H1 (cell line): ENCODE measurements around the gene DLG4. TPM values are rescaled to one million over a fixed set of nuclear protein-coding genes. Genes with fewer than 3 reads are reported as not detected.

ENCODE experiments used
- CTCF ChIA-PET: fragments of 300-600 bp; sonication (Branson Sonifier 250); formaldehyde crosslinking; loops from one replicate; lab custom pipeline; 2021; ENCODE audit not compliant: partially characterized antibody; lab: Charles Lee
- POLR2A ChIA-PET: fragments of 300-600 bp; sonication (Branson Sonifier 250); formaldehyde crosslinking; loops from one replicate; lab custom pipeline; 2021; ENCODE audit warnings: inconsistent platforms; ENCODE audit not compliant: partially characterized antibody; lab: Charles Lee
- DNase-seq, 2 experiments: peaks; one replicate each; pipeline versions ENCODE4 v3.0.0 to v3.0.0-alpha.2; 2010 to 2022; ENCODE audit warnings: low spot score in 2 of 2, low read depth in 1 of 2, mixed read lengths in 1 of 2
- FAIRE-seq: peaks from 2 replicates; lab custom pipeline; 2011; peaks lifted over from hg19 to GRCh38; lab: Jason Lieb, UNC
- H2AFZ ChIP-seq: 2 replicates; pipeline ENCODE4 v1.8.1; 2012; ENCODE audit warnings: low read length, inconsistent platforms
- H2AK5ac ChIP-seq: 2 replicates; pipeline ENCODE4 v1.6.1; 2013; ENCODE audit warnings: low read depth, low read length
- H2BK120ac ChIP-seq: replicated peaks from 2 replicates; pipeline ENCODE3; 2013; ENCODE audit warnings: low read depth, low read length, inconsistent platforms
- H2BK12ac ChIP-seq: 2 replicates; pipeline ENCODE4 v1.6.1; 2013; ENCODE audit warnings: low read depth, low read length
- H2BK15ac ChIP-seq: 2 replicates; pipeline ENCODE4 v1.6.1; 2013; ENCODE audit warnings: low read length
- H2BK20ac ChIP-seq: 2 replicates; pipeline ENCODE4 v1.6.1; 2013; ENCODE audit warnings: low read length
- H2BK5ac ChIP-seq: 2 replicates; pipeline ENCODE4 v1.6.1; 2013; ENCODE audit warnings: low read depth, low read length
- H3K14ac ChIP-seq: 2 replicates; pipeline ENCODE4 v1.6.1; 2013; ENCODE audit warnings: inconsistent platforms; ENCODE audit not compliant: insufficient read length
- H3K18ac ChIP-seq: 2 replicates; pipeline ENCODE4 v1.6.1; 2013; ENCODE audit warnings: low read length; ENCODE audit errors: extremely low read depth
- H3K23ac ChIP-seq: 2 replicates; pipeline ENCODE4 v1.6.1; 2013; ENCODE audit warnings: inconsistent platforms; ENCODE audit not compliant: insufficient read length
- H3K23me2 ChIP-seq: 2 replicates; pipeline ENCODE4 v1.6.1; 2013; ENCODE audit warnings: low read depth, low read length
- H3K27ac ChIP-seq: 2 replicates; pipeline ENCODE4 v1.6.1; 2011; ENCODE audit warnings: low read depth, low read length, inconsistent platforms
- H3K27me3 ChIP-seq, 4 experiments: replicated peaks in 1 of 4; 1 replicate in 1 of 4; 2 replicates in 3 of 4; pipeline versions ENCODE4 v1.6.1 to v1.8.1; 2011 to 2013; ENCODE audit warnings: low read length in 3 of 4, mild to moderate bottlenecking in 3 of 4, inconsistent platforms in 2 of 4, mixed read lengths in 2 of 4, moderate library complexity in 1 of 4; ENCODE audit not compliant: control insufficient read depth in 3 of 4, insufficient read depth in 3 of 4; ENCODE audit errors: extremely low read depth in 1 of 4
- H3K36me3 ChIP-seq, 4 experiments: 2 replicates each; pipeline versions ENCODE4 v1.6.1 to v1.8.1; 2011 to 2013; ENCODE audit warnings: mild to moderate bottlenecking in 4 of 4, low read length in 3 of 4, moderate library complexity in 2 of 4, control low read depth in 1 of 4, inconsistent platforms in 1 of 4; ENCODE audit not compliant: insufficient read depth in 4 of 4, control insufficient read depth in 2 of 4
- H3K4ac ChIP-seq: replicated peaks from 2 replicates; pipeline ENCODE3; 2013; ENCODE audit warnings: low read length, low read depth, mixed read lengths, inconsistent platforms; ENCODE audit not compliant: insufficient read length
- H3K4me1 ChIP-seq, 4 experiments: replicated peaks in 1 of 4; 1 replicate in 1 of 4; 2 replicates in 3 of 4; pipeline versions ENCODE4 v1.6.1 to v1.8.1; 2011 to 2013; ENCODE audit warnings: low read length in 3 of 4, inconsistent platforms in 2 of 4, mixed read lengths in 1 of 4; ENCODE audit not compliant: insufficient read depth in 4 of 4, control insufficient read depth in 3 of 4
- H3K4me2 ChIP-seq, 2 experiments: 2 replicates each; pipeline versions ENCODE4 v1.6.1 to v1.8.1; 2011 to 2013; ENCODE audit warnings: low read depth in 2 of 2, low read length in 2 of 2, control low read depth in 1 of 2, inconsistent platforms in 1 of 2, mild to moderate bottlenecking in 1 of 2; ENCODE audit not compliant: insufficient read depth in 1 of 2
- H3K4me3 ChIP-seq, 4 experiments: fragments of 200-600, 300-600 bp in 1 of 4; sonication (generic), shearing (Covaris generic), sonication (Bioruptor Twin) in 1 of 4; 2 replicates each; pipeline versions ENCODE4 v1.5.1 to v1.8.1; 2011 to 2016; ENCODE audit warnings: low read length in 4 of 4, low read depth in 3 of 4, control low read depth in 2 of 4, inconsistent platforms in 2 of 4, mild to moderate bottlenecking in 2 of 4, mixed read lengths in 1 of 4, moderate library complexity in 1 of 4; ENCODE audit not compliant: insufficient read depth in 2 of 4; ENCODE audit errors: extremely low read depth in 1 of 4
- H3K56ac ChIP-seq: replicated peaks from 2 replicates; pipeline ENCODE3; 2013; ENCODE audit warnings: low read depth, mild to moderate bottlenecking, mixed read lengths, low read length, inconsistent platforms; ENCODE audit not compliant: insufficient read length
- H3K79me1 ChIP-seq: 2 replicates; pipeline ENCODE4 v1.6.1; 2013; ENCODE audit warnings: low read depth, low read length, control low read depth
- H3K79me2 ChIP-seq, 2 experiments: 2 replicates each; pipeline versions ENCODE4 v1.6.1 to v1.8.1; 2012 to 2013; ENCODE audit warnings: low read length in 2 of 2, mild to moderate bottlenecking in 2 of 2, inconsistent platforms in 1 of 2; ENCODE audit not compliant: insufficient read depth in 2 of 2, control insufficient read depth in 1 of 2
- H3K9ac ChIP-seq, 4 experiments: replicated peaks in 1 of 4; 1 replicate in 1 of 4; 2 replicates in 3 of 4; pipeline versions ENCODE4 v1.6.1 to v1.8.1; 2011 to 2013; ENCODE audit warnings: low read depth in 3 of 4, low read length in 3 of 4, control low read depth in 2 of 4, mild to moderate bottlenecking in 2 of 4, moderate library complexity in 2 of 4, inconsistent platforms in 1 of 4; ENCODE audit errors: extremely low read depth in 1 of 4
- H3K9me3 ChIP-seq, 2 experiments: 2 replicates each; pipeline versions ENCODE4 v1.6.1 to v1.8.1; 2012 to 2013; ENCODE audit warnings: mild to moderate bottlenecking in 2 of 2, moderate library complexity in 2 of 2, control low read depth in 1 of 2, inconsistent platforms in 1 of 2, low read depth in 1 of 2, low read length in 1 of 2, mixed read lengths in 1 of 2; ENCODE audit not compliant: insufficient read depth in 2 of 2
- H4K20me1 ChIP-seq, 2 experiments: replicated peaks in 1 of 2; 2 replicates each; pipeline versions ENCODE3 to v1.8.1; 2011 to 2013; ENCODE audit warnings: inconsistent platforms in 2 of 2, low read length in 2 of 2, mild to moderate bottlenecking in 1 of 2; ENCODE audit not compliant: insufficient read depth in 2 of 2, control insufficient read depth in 1 of 2
- H4K5ac ChIP-seq: 2 replicates; pipeline ENCODE4 v1.6.1; 2013; ENCODE audit warnings: low read length, low read depth, mixed read lengths, inconsistent platforms; ENCODE audit not compliant: insufficient read length
- H4K8ac ChIP-seq: 2 replicates; pipeline ENCODE4 v1.8.0; 2013; ENCODE audit warnings: mild to moderate bottlenecking, moderate library complexity, low read length, inconsistent platforms; ENCODE audit not compliant: insufficient read depth; ENCODE audit errors: extremely low read depth
- H4K91ac ChIP-seq: replicated peaks from 2 replicates; pipeline ENCODE3; 2013; ENCODE audit warnings: low read length, mixed read lengths, inconsistent platforms; ENCODE audit not compliant: insufficient read length
- CREB1 ChIP-seq: IDR thresholded peaks from 2 replicates; pipeline ENCODE4 v1.6.1; 2012; ENCODE audit warnings: inconsistent platforms
- POLR2AphosphoS5 ChIP-seq: IDR thresholded peaks from 2 replicates; pipeline ENCODE4 v1.6.1; 2011; ENCODE audit warnings: low read depth, low read length
- WGBS, 2 experiments: shearing (Covaris generic) in 1 of 2; methylation state at CpG; one replicate each; pipeline versions ENCODE4 v1.1.6 to v1.1.7; 2013 to 2015; ENCODE audit warnings: low lambda C conversion rate in 2 of 2, mixed read lengths in 2 of 2, inconsistent platforms in 1 of 2, low coverage in 1 of 2, missing lambda C conversion rate in 1 of 2; ENCODE audit not compliant: insufficient replicate concordance in 2 of 2, insufficient coverage in 1 of 2, insufficient read length in 1 of 2; ENCODE audit errors: extremely low coverage in 1 of 2, missing lambda C conversion rate in 1 of 2; 5-methylcytosine and 5-hydroxymethylcytosine counted together
- polyA plus RNA-seq, 7 experiments: library from polyadenylated mRNA; depleted of rRNA in 3 of 7; stranded (reverse) in 5 of 7; unstranded in 2 of 7; fragments of >200 nt in 5 of 7; fragments of 200-250 nt in 2 of 7; gene quantifications; 1 replicate in 5 of 7; 2 replicates in 1 of 7; 4 replicates in 1 of 7; pipeline versions ENCODE4 v1.2.1 to v1.2.3, GENCODE V29; 2011 to 2013; ENCODE audit warnings: missing spikeins in 2 of 7, mixed read lengths in 2 of 7
- total RNA-seq: library from RNA; stranded (reverse); fragmentation: NEBNext Ultra II Directional; extraction: Animal tissue kit (Norgen Biotek cat#: 25700); gene quantifications from 2 replicates; pipeline ENCODE4 v1.2.1, GENCODE V29; 2021
- TF ChIP-seq, protein P1 (sequence below): IDR thresholded peaks from 2 replicates; pipeline ENCODE4 v1.6.1; 2012; ENCODE audit warnings: inconsistent platforms

The DLG4 gene
- total and polyA plus RNA-seq, 2 of the 8 experiments (the other 6 are each of a cell fraction or from before 2014, with no cell fraction given), result 18.9 to 45.9 TPM

DNA sequence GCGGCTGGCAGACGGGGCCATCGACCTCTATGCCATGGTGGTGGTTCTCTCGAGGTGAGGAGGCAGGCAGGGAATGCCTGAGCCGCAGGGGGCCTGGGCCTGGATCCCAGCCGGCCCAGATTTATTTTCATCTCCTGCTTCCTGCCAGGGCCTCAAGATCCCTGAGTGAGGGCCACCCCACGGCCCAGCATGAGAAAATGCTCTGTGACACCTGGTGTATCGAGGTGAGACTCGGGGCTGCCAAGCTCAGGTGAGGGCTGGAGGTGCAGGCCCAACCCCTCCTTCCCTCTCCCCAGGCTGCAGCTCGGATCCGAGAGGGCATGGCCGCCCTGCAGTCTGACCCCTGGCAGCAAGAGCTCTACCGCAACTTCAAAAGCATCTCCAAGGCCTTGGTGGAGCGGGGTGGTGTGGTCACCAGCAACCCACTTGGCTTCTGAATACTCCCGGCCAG, 5.0 kb upstream of the DLG4 start:
- CTCF ChIA-PET, result interaction anchor here (0.8 to 1.1 kb wide), 3 partner anchors 11 to 24 kb away, joined by 3 to 4 read pairs (median 3); no protein-coding TSS in a partner anchor
- no peak overlapping the region for H3K27ac ChIP-seq
- H3K27me3 ChIP-seq, result no peaks in the 10 kb centered on the region
- H3K79me1 ChIP-seq, result no peaks in the 10 kb centered on the region; the same call in 1 of the 2 replicates
- peaks cover 26 to 73% (median 60%) of the 10 kb centered on the region in 4 experiments for H3K36me3 ChIP-seq
- peak overlapping the region; percentile 15; the same call in 1 of the 2 replicates for H4K8ac ChIP-seq
- no peak overlapping the region for H4K5ac ChIP-seq
- H2BK12ac ChIP-seq, result no peak overlapping the region
- no peak for FAIRE-seq
- H4K20me1 ChIP-seq, result peaks cover 16 to 42% of the 10 kb centered on the region in 2 experiments
- H3K23me2 ChIP-seq, result peaks cover 5% of the 10 kb centered on the region; the same call in 1 of the 2 replicates
- DNase-seq, result no peak
- no peak overlapping the region for H3K9ac ChIP-seq
- H2BK5ac ChIP-seq, result no peak overlapping the region
- H3K79me2 ChIP-seq, result no peaks in the 10 kb centered on the region
- no peak overlapping the region for H2BK15ac ChIP-seq
- H3K14ac ChIP-seq, result no peak overlapping the region
- no peak overlapping the region for H3K23ac ChIP-seq
- no peak overlapping the region for H2BK120ac ChIP-seq
- H3K56ac ChIP-seq, result no peak overlapping the region
- POLR2A ChIA-PET, result interaction anchor here (0.7 to 10.7 kb wide), 10 partner anchors 11 to 351 kb away, joined by 3 to 386 read pairs (median 6); partner anchors contain the start of genes CLDN7, CTDNEP1, DVL2 and ELP5
- H3K4me3 ChIP-seq, result no peak overlapping the region
- no peak overlapping the region for H4K91ac ChIP-seq
- H2AK5ac ChIP-seq, result no peak overlapping the region
- H3K9me3 ChIP-seq, result no peaks in the 10 kb centered on the region
- peak; percentile 34; the same call in 1 of the 2 replicates for TF ChIP-seq POLR2AphosphoS5
- TF ChIP-seq CREB1, result no peak
- TF ChIP-seq, protein P1, sequence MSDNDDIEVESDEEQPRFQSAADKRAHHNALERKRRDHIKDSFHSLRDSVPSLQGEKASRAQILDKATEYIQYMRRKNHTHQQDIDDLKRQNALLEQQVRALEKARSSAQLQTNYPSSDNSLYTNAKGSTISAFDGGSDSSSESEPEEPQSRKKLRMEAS, result no peak
- no peak overlapping the region for H3K18ac ChIP-seq
- H2AFZ ChIP-seq, result no peak overlapping the region
- no peak overlapping the region for H2BK20ac ChIP-seq
- no peak overlapping the region for H3K4ac ChIP-seq
- peaks cover 0 to 10% (median 3%) of the 10 kb centered on the region in 4 experiments; a peak in 3 of 7 replicates for H3K4me1 ChIP-seq
- 85% methylated on average over 11 of the region's 15 CpGs; no CpG with 5 or more reads in 1 of the 2 experiments for WGBS, 2 experiments
- H3K4me2 ChIP-seq, result no peak overlapping the region
